Measurements from ENCODE around the gene PIK3AP1. TPM values are rescaled to one million over a fixed set of nuclear protein-coding genes. Genes with fewer than 3 reads are reported as not detected.

The PIK3AP1 gene
- total RNA-seq, 1 donor from 2014 or later, result 5.9 TPM

DNA sequence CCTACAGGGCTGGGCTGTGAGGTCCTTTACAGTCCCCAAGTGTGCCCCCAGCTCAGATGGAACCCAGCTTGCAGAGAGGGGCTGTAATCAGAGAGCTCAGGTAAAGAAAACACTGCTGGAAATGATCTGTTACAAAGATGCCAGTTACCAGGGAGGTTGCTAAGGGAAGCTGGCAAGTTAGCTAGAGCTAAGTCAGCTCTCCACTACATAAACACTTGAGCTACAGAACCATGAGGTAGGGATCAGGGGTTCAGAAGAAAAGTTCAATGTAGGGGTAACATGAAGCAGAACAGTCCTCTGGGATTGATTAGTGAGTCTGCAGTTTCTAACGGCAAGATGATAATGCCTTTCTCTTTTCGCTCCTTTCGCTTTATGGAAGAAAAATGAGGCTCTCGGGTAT, 80.4 kb downstream of the PIK3AP1 start:
- no peaks in the 10 kb centered on the region for H3K27me3 ChIP-seq
- intact Hi-C loops (cut with DNase I), result no loop called here
- no peak overlapping the region for H3K27ac ChIP-seq
- DNase-seq (ENCODE audit: extremely low spot score in 2 of 2), result no peak
- H3K36me3 ChIP-seq, result no peaks in the 10 kb centered on the region
- H3K4me3 ChIP-seq, result no peak overlapping the region
- no peaks in the 10 kb centered on the region for H3K9me3 ChIP-seq
- no peak for TF ChIP-seq CTCF (IDR thresholded peaks at IDR 0.05)
- no peak for TF ChIP-seq POLR2AphosphoS5 (IDR thresholded peaks at IDR 0.05; ENCODE audit: insufficient read depth in 1 of 2, low read depth in 1 of 2)
- no peak for TF ChIP-seq POLR2A (IDR thresholded peaks at IDR 0.05)
- no peaks in the 10 kb centered on the region for H3K4me1 ChIP-seq

DNA sequence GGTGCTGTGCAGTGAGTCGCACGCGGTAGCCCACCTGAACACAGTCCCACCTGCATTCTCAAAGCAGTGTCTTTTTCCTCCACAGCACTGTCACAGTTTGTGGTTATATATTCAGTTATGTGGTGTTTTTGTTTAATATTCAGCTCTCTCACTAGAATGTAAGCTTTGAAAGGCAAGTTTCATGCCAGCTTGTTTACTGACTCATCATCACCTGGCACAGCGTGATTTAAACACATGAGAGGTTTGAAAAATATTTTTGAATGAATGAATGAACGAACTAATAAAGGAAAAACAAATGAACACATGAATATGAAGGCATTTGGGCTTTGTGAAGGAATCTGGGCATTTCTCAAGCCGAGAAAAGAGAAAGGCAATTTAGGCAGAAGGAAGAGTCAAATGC, 81.6 kb downstream of the PIK3AP1 start:
- no peaks in the 10 kb centered on the region for H3K36me3 ChIP-seq
- H3K27me3 ChIP-seq, result no peaks in the 10 kb centered on the region
- no peak overlapping the region for H3K27ac ChIP-seq
- intact Hi-C loops (cut with DNase I), result no loop called here
- H3K4me3 ChIP-seq, result no peak overlapping the region
- no peak for DNase-seq (ENCODE audit: extremely low spot score in 2 of 2)
- H3K9me3 ChIP-seq, result no peaks in the 10 kb centered on the region
- TF ChIP-seq CTCF (IDR thresholded peaks at IDR 0.05), result no peak
- TF ChIP-seq POLR2AphosphoS5 (IDR thresholded peaks at IDR 0.05; ENCODE audit: insufficient read depth in 1 of 2, low read depth in 1 of 2), result no peak
- TF ChIP-seq POLR2A (IDR thresholded peaks at IDR 0.05), result no peak
- H3K4me1 ChIP-seq, result no peaks in the 10 kb centered on the region

GRCh38 chr10:96638120-96638519, 82.2 kb downstream of the PIK3AP1 start:
- no peaks in the 10 kb centered on the region for H3K27me3 ChIP-seq
- no peak overlapping the region for H3K4me3 ChIP-seq
- TF ChIP-seq CTCF (IDR thresholded peaks at IDR 0.05) (no peak), POLR2AphosphoS5 (IDR thresholded peaks at IDR 0.05; ENCODE audit: insufficient read depth in 1 of 2, low read depth in 1 of 2) (no peak), POLR2A (IDR thresholded peaks at IDR 0.05) (no peak)
- H3K9me3 ChIP-seq, result no peaks in the 10 kb centered on the region
- DNase-seq (ENCODE audit: extremely low spot score in 2 of 2), result no peak
- no peaks in the 10 kb centered on the region for H3K4me1 ChIP-seq
- H3K27ac ChIP-seq, result no peak overlapping the region
- intact Hi-C loops (cut with DNase I), result no loop called here
- no peaks in the 10 kb centered on the region for H3K36me3 ChIP-seq

GRCh38 chr10:96637709-96638108, 82.6 kb downstream of the PIK3AP1 start:
- Histone ChIP-seq H3K27me3 (no peaks in the 10 kb centered on the region), H3K27ac (no peak overlapping the region), H3K36me3 (no peaks in the 10 kb centered on the region), H3K4me1 (no peaks in the 10 kb centered on the region), H3K9me3 (no peaks in the 10 kb centered on the region), H3K4me3 (no peak overlapping the region)
- DNase-seq (ENCODE audit: extremely low spot score in 2 of 2), result no peak
- intact Hi-C loops (cut with DNase I), result no loop called here
- no peak for TF ChIP-seq POLR2AphosphoS5 (IDR thresholded peaks at IDR 0.05; ENCODE audit: insufficient read depth in 1 of 2, low read depth in 1 of 2)
- no peak for TF ChIP-seq CTCF (IDR thresholded peaks at IDR 0.05)

GRCh38 chr10:96636551-96636950, 83.8 kb downstream of the PIK3AP1 start:
- Histone ChIP-seq H3K9me3 (no peaks in the 10 kb centered on the region), H3K36me3 (no peaks in the 10 kb centered on the region), H3K27me3 (no peaks in the 10 kb centered on the region), H3K27ac (no peak overlapping the region), H3K4me3 (no peak overlapping the region), H3K4me1 (no peaks in the 10 kb centered on the region)
- no peak for TF ChIP-seq CTCF (IDR thresholded peaks at IDR 0.05)
- no peak for TF ChIP-seq POLR2AphosphoS5 (IDR thresholded peaks at IDR 0.05; ENCODE audit: insufficient read depth in 1 of 2, low read depth in 1 of 2)
- no peak for TF ChIP-seq POLR2A (IDR thresholded peaks at IDR 0.05)
- DNase-seq (ENCODE audit: extremely low spot score in 2 of 2), result no peak
- intact Hi-C loops (cut with DNase I), result no loop called here
